ENCODE results near the gene TAF4B.
"Not testable (repeated sequence)": the region's sequence is repeated elsewhere in the genome, so short reads cannot be mapped to it uniquely, and the experiment has no call there.

TAF4B gene

GRCh38 chr18:26230497-26230896 lies 4.3 kb downstream of the TAF4B start:
- TF ChIP-seq CTCF (IDR thresholded peaks at IDR 0.05; ENCODE audit: low read depth, low read length, missing control alignments), result no peak
- H3K4me3 ChIP-seq (replicated peaks; ENCODE audit: low read depth, low read length), result no peak overlapping the region
- DNase-seq (ENCODE audit: extremely low read depth, low read depth), result no peak

DNA sequence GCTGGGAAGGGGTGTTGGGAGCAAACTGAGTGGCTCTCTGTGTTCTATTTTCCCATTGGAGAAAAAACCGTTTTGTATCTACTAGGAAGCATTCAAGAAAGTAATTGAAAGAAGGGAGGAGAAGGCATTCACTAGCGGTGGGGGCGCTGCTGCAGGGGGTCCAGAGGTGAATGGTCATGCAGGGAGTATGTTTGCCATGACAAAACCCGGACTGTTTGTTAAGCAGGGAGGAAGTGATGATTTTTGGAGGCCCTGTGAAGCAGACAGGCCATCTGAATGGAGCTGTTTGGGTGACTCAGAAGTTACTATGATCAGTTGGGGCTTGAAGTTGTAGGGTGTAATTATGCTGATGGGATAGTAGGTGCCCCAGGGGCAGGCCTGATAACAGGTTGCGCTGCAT lies 7.0 kb downstream of the TAF4B start:
- no peak for DNase-seq (ENCODE audit: extremely low read depth, low read depth)
- no peak for TF ChIP-seq CTCF (IDR thresholded peaks at IDR 0.05; ENCODE audit: low read depth, low read length, missing control alignments)
- no peak overlapping the region for H3K4me3 ChIP-seq (replicated peaks; ENCODE audit: low read depth, low read length)

DNA sequence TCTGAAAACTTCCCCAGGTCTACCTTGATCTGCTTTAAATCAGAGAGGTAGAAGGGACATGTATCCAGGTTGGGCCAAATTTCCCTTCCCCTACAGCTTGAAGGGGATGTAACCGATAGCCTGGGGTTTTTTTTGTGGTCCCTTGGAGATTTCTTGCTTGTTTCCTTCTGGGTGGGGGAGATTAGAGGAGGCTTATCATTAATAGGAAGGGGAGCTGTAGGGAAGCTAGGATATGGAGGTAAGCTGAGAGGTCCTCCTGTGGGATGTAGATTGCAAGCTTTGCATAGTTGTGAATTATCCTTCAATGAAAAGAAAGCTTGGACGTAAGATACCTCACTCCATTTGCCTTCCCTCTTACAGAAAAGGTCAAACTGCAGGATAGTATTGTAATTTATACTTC lies 11.1 kb downstream of the TAF4B start:
- DNase-seq (ENCODE audit: extremely low read depth, low read depth); H3K4me3 ChIP-seq (replicated peaks; ENCODE audit: low read depth, low read length): not testable (repeated sequence)

- DNase-seq (ENCODE audit: extremely low read depth, low read depth); H3K4me3 ChIP-seq (replicated peaks; ENCODE audit: low read depth, low read length): not testable (repeated sequence)
Observed at GRCh38 chr18:26238718-26239117, 12.5 kb downstream of the TAF4B start.

GRCh38 chr18:26242392-26242791 lies 16.1 kb downstream of the TAF4B start:
- not testable (repeated sequence) for DNase-seq (ENCODE audit: extremely low read depth, low read depth); H3K4me3 ChIP-seq (replicated peaks; ENCODE audit: low read depth, low read length)

- DNase-seq (ENCODE audit: extremely low read depth, low read depth); H3K4me3 ChIP-seq (replicated peaks; ENCODE audit: low read depth, low read length): not testable (repeated sequence)
Observed at GRCh38 chr18:26245434-26245833, 19.2 kb downstream of the TAF4B start.

DNA sequence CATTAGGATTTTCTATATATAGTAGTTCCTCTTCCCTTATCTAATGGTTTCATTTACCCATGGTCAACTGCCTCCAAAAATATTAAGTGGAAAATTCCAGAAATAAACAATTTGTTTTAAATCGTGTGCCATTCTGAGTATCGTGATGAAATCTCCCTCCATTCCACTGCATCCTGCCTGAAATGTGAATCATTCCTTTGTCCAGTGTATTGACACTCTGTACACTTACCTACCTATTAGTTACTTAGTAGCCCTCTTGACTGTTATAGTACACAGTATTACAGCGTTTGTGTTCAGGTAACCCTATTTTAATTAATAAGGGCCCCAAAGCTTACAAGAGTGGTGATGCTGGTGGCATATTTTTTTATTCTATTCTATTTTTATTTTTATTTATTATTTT lies 26.2 kb downstream of the TAF4B start:
- DNase-seq (ENCODE audit: extremely low read depth, low read depth), result no peak
- no peak overlapping the region for H3K4me3 ChIP-seq (replicated peaks; ENCODE audit: low read depth, low read length)
- no peak for TF ChIP-seq CTCF (IDR thresholded peaks at IDR 0.05; ENCODE audit: low read depth, low read length, missing control alignments)

- not testable (repeated sequence) for DNase-seq (ENCODE audit: extremely low read depth, low read depth); H3K4me3 ChIP-seq (replicated peaks; ENCODE audit: low read depth, low read length)
Observed at GRCh38 chr18:26254808-26255207, 28.6 kb downstream of the TAF4B start.

GRCh38 chr18:26255695-26256622 lies 29.7 kb downstream of the TAF4B start:
- no peak for TF ChIP-seq CTCF (IDR thresholded peaks at IDR 0.05; ENCODE audit: low read depth, low read length, missing control alignments)
- DNase-seq (ENCODE audit: extremely low read depth, low read depth), result no peak
- no peak overlapping the region for H3K4me3 ChIP-seq (replicated peaks; ENCODE audit: low read depth, low read length)

Measured in HFF-Myc (cell line).